Activated T-cell treated with anti-CD3 and anti-CD28 coated beads, Interleukin-2, amount 50 U/mL, for 4 hours (primary cell): ENCODE data around the gene LMF1. TPM values are rescaled to one million over a fixed set of nuclear protein-coding genes. Genes with fewer than 3 reads are reported as not detected.

ENCODE experiments used
- ATAC-seq, 2 donors: fragments of 200-7000 bp; cut with Tn5 transposase; one replicate each; pipeline ENCODE4 v1.10.0; 2021
- DNase-seq: peaks from one replicate; pipeline ENCODE4 v3.0.0-alpha.2; 2020
- H3K27me3 Mint-ChIP-seq: one replicate; pipeline ENCODE4 v1.8.0; 2021; ENCODE audit warnings: low read depth, mixed read lengths
- H3K36me3 Mint-ChIP-seq: one replicate; pipeline ENCODE4 v1.8.0; 2022; ENCODE audit warnings: mixed read lengths; ENCODE audit not compliant: insufficient read depth
- H3K4me1 Mint-ChIP-seq: one replicate; pipeline ENCODE4 v1.8.0; 2021; ENCODE audit warnings: low read depth, mixed read lengths
- H3K4me3 Mint-ChIP-seq: one replicate; pipeline ENCODE4 v1.8.0; 2021; ENCODE audit warnings: mild to moderate bottlenecking, moderate library complexity, mixed read lengths
- H3K9me3 Mint-ChIP-seq: one replicate; pipeline ENCODE4 v1.8.0; 2021; ENCODE audit warnings: mixed read lengths
- total RNA-seq, 3 donors: library from RNA; stranded (reverse); gene quantifications; one replicate each; pipeline ENCODE4 v1.2.1, GENCODE V29; 2021

The LMF1 gene
- total RNA-seq, 3 donors from 2014 or later: 7.7 to 9.9 (median 9.3) TPM

GRCh38 chr16:975291-975690 is 4.5 kb upstream of the LMF1 start:
- no peak for ATAC-seq
- Mint-ChIP-seq H3K9me3 (no peaks in the 10 kb centered on the region), H3K4me1 (peaks cover 17% of the 10 kb centered on the region), H3K36me3 (no peaks in the 10 kb centered on the region), H3K27me3 (no peaks in the 10 kb centered on the region), H3K4me3 (no peak overlapping the region)
- no peak for DNase-seq

DNA sequence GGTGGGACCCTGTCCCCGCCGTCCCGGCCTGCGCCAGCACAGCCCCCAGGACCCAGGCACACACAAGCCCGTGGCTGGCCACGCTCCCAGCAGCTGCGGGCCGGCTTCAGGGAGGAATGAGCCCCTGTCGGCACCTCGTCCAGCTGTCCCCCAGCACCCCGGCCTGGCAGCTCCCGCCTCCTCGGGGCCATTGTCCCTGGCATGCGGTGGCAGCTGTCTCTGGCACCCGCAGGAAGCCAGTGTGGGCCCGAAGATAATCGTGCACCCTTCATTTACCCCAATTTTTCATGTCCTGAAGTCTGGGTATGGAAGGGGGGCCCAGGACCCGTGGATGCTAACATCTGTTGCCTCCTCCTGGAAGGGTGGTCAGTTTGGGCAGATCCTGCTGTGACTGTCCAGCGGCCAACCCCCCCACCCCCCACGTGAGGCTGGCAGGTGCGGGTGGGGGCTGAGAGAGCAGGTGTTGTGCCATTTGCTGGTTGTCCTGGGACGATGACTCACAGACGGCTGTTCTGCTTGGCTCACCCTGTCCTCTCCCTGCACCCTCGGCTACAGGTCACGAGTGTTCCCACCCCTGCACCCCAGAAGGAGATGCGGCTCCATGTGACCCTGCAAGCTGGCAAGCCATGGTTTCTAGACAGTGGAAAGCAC is 4.0 kb upstream of the LMF1 start:
- peaks cover 17% of the 10 kb centered on the region for H3K4me1 Mint-ChIP-seq
- no peak for ATAC-seq

GRCh38 chr16:974001-974601 is 3.3 kb upstream of the LMF1 start:
- ATAC-seq (no peak), DNase-seq (no peak)
- no peaks in the 10 kb centered on the region for H3K9me3 Mint-ChIP-seq
- H3K36me3 Mint-ChIP-seq: no peaks in the 10 kb centered on the region
- H3K4me1 Mint-ChIP-seq: peaks cover 17% of the 10 kb centered on the region
- H3K4me3 Mint-ChIP-seq: no peak overlapping the region
- no peaks in the 10 kb centered on the region for H3K27me3 Mint-ChIP-seq

More for the DNA sequence above, 4.0 kb upstream of the LMF1 start:
- Mint-ChIP-seq H3K4me3 (no peak overlapping the region), H3K9me3 (no peaks in the 10 kb centered on the region), H3K27me3 (no peaks in the 10 kb centered on the region), H3K36me3 (no peaks in the 10 kb centered on the region)
- no peak for DNase-seq

GRCh38 chr16:973366-973765 is 2.6 kb upstream of the LMF1 start:
- no peaks in the 10 kb centered on the region for H3K9me3 Mint-ChIP-seq
- no peak for ATAC-seq
- H3K27me3 Mint-ChIP-seq: no peaks in the 10 kb centered on the region
- no peak overlapping the region for H3K4me3 Mint-ChIP-seq
- H3K4me1 Mint-ChIP-seq: peaks cover 24% of the 10 kb centered on the region
- DNase-seq: no peak
- peaks cover 2% of the 10 kb centered on the region for H3K36me3 Mint-ChIP-seq

DNA sequence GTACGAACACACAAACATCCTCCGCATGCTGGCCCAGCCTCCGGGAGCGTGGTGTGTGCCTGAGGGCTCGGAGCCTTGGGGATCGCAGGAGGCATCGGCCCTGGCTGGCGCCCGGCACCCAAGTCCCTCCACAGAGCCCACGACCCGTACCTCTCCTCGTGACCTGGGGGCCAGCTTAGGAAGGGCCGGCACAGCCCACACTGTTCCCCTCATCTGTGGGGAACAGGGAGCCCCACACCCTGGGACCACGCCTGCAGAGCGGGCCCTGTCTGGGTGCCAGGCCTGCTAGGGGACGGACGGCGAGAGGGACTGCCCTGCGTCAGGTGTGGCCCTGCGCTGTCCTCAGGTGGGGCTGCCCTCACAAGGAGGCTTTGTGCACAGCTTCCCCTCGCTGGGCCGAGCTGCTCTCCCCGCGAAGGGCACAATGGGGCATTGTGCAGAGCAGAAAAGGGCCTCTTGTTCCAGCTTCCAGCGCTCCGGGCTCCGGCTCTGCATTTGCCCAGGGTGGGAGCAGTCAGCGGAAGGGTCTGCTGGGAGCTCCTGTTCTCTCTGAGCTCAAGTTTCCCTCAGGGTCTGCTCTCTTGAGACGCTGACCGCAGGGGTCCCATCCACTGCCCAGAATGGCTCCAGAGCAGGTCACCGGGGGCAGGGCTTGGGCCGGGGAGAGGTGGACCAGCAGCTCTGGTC is 1.7 kb upstream of the LMF1 start:
- H3K4me1 Mint-ChIP-seq: peaks cover 22% of the 10 kb centered on the region
- no peaks in the 10 kb centered on the region for H3K27me3 Mint-ChIP-seq
- H3K36me3 Mint-ChIP-seq: peaks cover 2% of the 10 kb centered on the region
- H3K4me3 Mint-ChIP-seq: no peak overlapping the region
- H3K9me3 Mint-ChIP-seq: no peaks in the 10 kb centered on the region
- DNase-seq: no peak
- no peak for ATAC-seq

GRCh38 chr16:971981-972315 is 1.2 kb upstream of the LMF1 start:
- DNase-seq: no peak
- Mint-ChIP-seq H3K36me3 (peaks cover 2% of the 10 kb centered on the region), H3K9me3 (no peaks in the 10 kb centered on the region), H3K4me3 (peak overlapping the region; percentile 34), H3K27me3 (no peaks in the 10 kb centered on the region), H3K4me1 (peaks cover 22% of the 10 kb centered on the region)
- ATAC-seq: no peak

DNA sequence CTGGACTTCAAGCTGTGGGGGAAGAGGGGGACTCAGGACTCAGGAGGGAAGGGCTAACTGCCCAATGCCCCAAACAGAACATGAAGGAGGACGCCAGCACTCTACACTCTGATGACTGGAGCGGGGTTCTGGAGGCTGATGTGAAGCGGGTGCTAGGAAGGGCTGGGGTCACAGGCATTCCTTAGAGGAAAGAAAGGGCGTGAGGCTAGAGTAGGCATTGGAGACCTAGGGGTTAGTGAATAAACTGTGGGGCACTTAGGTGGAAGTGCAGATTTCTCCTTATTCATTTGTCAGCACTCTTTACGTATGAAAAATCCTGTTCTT is 760 bp upstream of the LMF1 start:
- H3K27me3 Mint-ChIP-seq: no peaks in the 10 kb centered on the region
- peaks cover 19% of the 10 kb centered on the region for H3K4me1 Mint-ChIP-seq
- ATAC-seq (no peak), DNase-seq (no peak)
- H3K36me3 Mint-ChIP-seq: peaks cover 2% of the 10 kb centered on the region
- H3K9me3 Mint-ChIP-seq: no peaks in the 10 kb centered on the region
- peak overlapping the region; percentile 34 for H3K4me3 Mint-ChIP-seq

- Mint-ChIP-seq H3K27me3 (no peaks in the 10 kb centered on the region), H3K4me1 (peaks cover 22% of the 10 kb centered on the region), H3K36me3 (peaks cover 7% of the 10 kb centered on the region), H3K4me3 (peak overlapping the region; percentile 80), H3K9me3 (no peaks in the 10 kb centered on the region)
- DNase-seq (no peak), ATAC-seq (peak; percentile 47 to 48)
Observed at GRCh38 chr16:970386-970765, 408 bp downstream of the LMF1 start.

GRCh38 chr16:969508-970385 is 1.0 kb downstream of the LMF1 start:
- Mint-ChIP-seq H3K9me3 (no peaks in the 10 kb centered on the region), H3K27me3 (no peaks in the 10 kb centered on the region), H3K4me3 (peak overlapping the region; percentile 80), H3K4me1 (peaks cover 27% of the 10 kb centered on the region), H3K36me3 (peaks cover 12% of the 10 kb centered on the region)
- DNase-seq: no peak
- ATAC-seq: peak; percentile 4 to 6

- no peaks in the 10 kb centered on the region for H3K9me3 Mint-ChIP-seq
- ATAC-seq: no peak
- no peaks in the 10 kb centered on the region for H3K27me3 Mint-ChIP-seq
- H3K36me3 Mint-ChIP-seq: peaks cover 15% of the 10 kb centered on the region
- DNase-seq: no peak
- peaks cover 39% of the 10 kb centered on the region for H3K4me1 Mint-ChIP-seq
- peak overlapping the region; percentile 70 for H3K4me3 Mint-ChIP-seq
Observed at GRCh38 chr16:968620-969019, 2.2 kb downstream of the LMF1 start.

DNA sequence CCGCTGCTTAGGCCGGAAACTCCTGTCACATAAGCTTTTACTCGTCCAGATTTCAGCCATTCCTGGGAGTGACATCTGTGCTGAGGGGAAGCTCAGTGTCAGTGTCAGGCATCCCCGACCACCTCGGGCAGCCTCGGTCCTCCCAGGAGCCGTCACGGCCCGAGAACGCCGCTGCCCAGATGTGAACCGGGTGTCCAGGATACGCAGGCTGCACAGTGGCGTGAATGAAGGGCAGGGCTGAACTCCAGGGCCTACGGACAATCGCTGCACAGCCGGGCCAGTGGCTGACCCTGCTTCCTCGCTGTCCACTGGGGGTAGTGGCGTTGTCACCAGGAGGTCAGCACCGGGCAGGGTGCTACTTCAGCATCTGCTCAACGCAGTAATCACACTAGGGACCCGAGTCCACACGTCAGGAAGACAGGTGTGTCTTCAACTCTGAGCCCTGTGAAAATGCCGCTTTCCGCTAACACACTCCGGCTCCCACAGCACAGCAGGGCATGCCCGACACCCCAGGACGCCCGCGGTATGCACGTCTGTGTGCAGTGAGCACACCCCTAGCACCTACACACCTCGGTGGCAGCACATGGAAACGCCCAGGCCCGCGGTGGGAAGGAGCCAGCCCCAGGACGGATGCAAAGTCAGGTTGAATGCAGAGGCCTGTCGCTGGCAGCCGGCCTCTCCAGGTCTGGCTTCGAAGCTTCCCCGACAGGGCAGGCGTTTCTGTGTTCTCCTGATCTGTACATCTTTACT is 3.1 kb downstream of the LMF1 start:
- no peak for ATAC-seq
- no peak for DNase-seq
- H3K27me3 Mint-ChIP-seq: no peaks in the 10 kb centered on the region
- H3K4me3 Mint-ChIP-seq: no peak overlapping the region
- no peaks in the 10 kb centered on the region for H3K9me3 Mint-ChIP-seq
- peaks cover 47% of the 10 kb centered on the region for H3K4me1 Mint-ChIP-seq
- peaks cover 15% of the 10 kb centered on the region for H3K36me3 Mint-ChIP-seq

DNA sequence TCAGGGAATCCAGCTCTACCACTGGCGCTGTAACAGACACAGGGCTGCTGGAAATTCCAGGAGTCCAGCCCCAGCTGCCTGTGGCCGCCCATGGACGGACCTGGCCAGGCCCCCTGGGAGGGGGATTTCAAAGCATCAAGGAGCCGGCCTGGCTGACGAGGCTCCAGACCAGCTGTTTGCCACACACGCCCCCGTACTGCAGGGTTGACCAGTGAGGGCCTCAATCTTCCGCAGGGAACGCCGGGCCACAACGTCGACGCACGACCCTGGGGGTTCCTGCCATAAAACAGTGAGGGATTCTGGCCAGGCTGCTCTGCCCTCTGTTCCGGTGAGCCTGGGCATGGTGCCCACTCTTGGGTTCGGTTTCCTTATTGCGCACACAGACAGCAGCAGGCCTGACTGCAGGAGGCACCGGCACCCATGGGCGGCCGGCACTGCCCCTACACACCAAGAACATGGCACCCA is 3.7 kb downstream of the LMF1 start:
- peaks cover 15% of the 10 kb centered on the region for H3K36me3 Mint-ChIP-seq
- H3K4me1 Mint-ChIP-seq: peaks cover 47% of the 10 kb centered on the region
- H3K27me3 Mint-ChIP-seq: no peaks in the 10 kb centered on the region
- DNase-seq (no peak), ATAC-seq (no peak)
- H3K9me3 Mint-ChIP-seq: no peaks in the 10 kb centered on the region
- H3K4me3 Mint-ChIP-seq: no peak overlapping the region

- H3K4me1 Mint-ChIP-seq: peaks cover 45% of the 10 kb centered on the region
- no peak overlapping the region for H3K4me3 Mint-ChIP-seq
- peaks cover 15% of the 10 kb centered on the region for H3K36me3 Mint-ChIP-seq
- H3K9me3 Mint-ChIP-seq: no peaks in the 10 kb centered on the region
- ATAC-seq (no peak), DNase-seq (no peak)
- no peaks in the 10 kb centered on the region for H3K27me3 Mint-ChIP-seq
Observed at GRCh38 chr16:966505-966904, 4.3 kb downstream of the LMF1 start.

DNA sequence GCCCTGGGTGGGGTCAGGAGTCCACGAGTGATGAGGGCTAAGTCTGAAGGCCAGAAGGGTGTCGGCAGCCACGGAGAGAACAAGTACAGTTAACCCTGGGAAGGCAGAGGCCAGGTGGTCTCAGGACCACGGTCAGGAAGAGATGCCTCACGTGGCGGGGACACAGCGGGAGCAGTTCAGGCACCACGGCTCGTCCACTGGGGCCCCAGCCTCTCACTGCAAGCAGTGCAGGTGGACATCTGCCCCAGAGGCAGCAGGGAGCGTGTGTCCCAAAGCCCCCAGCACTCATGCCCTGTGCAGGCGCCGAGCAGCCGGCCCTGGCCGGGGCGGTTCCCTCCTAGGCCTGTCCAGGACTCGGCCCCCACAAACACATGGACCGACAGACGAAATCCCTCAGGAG is 4.7 kb downstream of the LMF1 start:
- no peak overlapping the region for H3K4me3 Mint-ChIP-seq
- no peak for DNase-seq
- no peaks in the 10 kb centered on the region for H3K27me3 Mint-ChIP-seq
- H3K4me1 Mint-ChIP-seq: peaks cover 42% of the 10 kb centered on the region
- no peak for ATAC-seq
- peaks cover 15% of the 10 kb centered on the region for H3K36me3 Mint-ChIP-seq
- no peaks in the 10 kb centered on the region for H3K9me3 Mint-ChIP-seq
